ENCODE data around the gene RPS15A.

The RPS15A gene
- total RNA-seq = 172 to 184 reads per million in 2 experiments

GRCh38 chr16:18789850-18790706 lies at the start of gene RPS15A:
TSS of gene RPS15A (minus strand) at chr16:18790334. CDS start at chr16:18789113, 1,221 bp downstream.
- peak; percentile 90 for DNase-seq (ENCODE audit: low read depth)

GRCh38 chr16:18839555-18839954 lies 49.4 kb upstream of the RPS15A start:
- no peak for DNase-seq (ENCODE audit: low read depth)

- no peak for DNase-seq (ENCODE audit: low read depth)
Measured at GRCh38 chr16:18836702-18837101, 46.6 kb upstream of the RPS15A start.

GRCh38 chr16:18834864-18835263 lies 44.7 kb upstream of the RPS15A start:
- no peak for DNase-seq (ENCODE audit: low read depth)

- no peak for DNase-seq (ENCODE audit: low read depth)
Measured at GRCh38 chr16:18833707-18834505, 43.8 kb upstream of the RPS15A start.

GRCh38 chr16:18832613-18833012 lies 42.5 kb upstream of the RPS15A start:
- no peak for DNase-seq (ENCODE audit: low read depth)

- no peak for DNase-seq (ENCODE audit: low read depth)
Measured at GRCh38 chr16:18832006-18832405, 41.9 kb upstream of the RPS15A start.

GRCh38 chr16:18829251-18829650 lies 39.1 kb upstream of the RPS15A start:
- DNase-seq (ENCODE audit: low read depth) = no peak

GRCh38 chr16:18827890-18828289 lies 37.8 kb upstream of the RPS15A start:
- DNase-seq (ENCODE audit: low read depth) = no peak

- no peak for DNase-seq (ENCODE audit: low read depth)
Measured at GRCh38 chr16:18816286-18816685, 26.2 kb upstream of the RPS15A start.

GRCh38 chr16:18811925-18812324 lies 21.8 kb upstream of the RPS15A start:
- no peak for DNase-seq (ENCODE audit: low read depth)

GRCh38 chr16:18809165-18809564 lies 19.0 kb upstream of the RPS15A start:
- no peak for DNase-seq (ENCODE audit: low read depth)

GRCh38 chr16:18805257-18805773 lies 15.2 kb upstream of the RPS15A start:
- DNase-seq (ENCODE audit: low read depth) = no peak

GRCh38 chr16:18804540-18804939 lies 14.4 kb upstream of the RPS15A start:
- no peak for DNase-seq (ENCODE audit: low read depth)

- DNase-seq (ENCODE audit: low read depth) = no peak
Measured at GRCh38 chr16:18803569-18804462, 13.7 kb upstream of the RPS15A start.

GRCh38 chr16:18802767-18803343 lies 12.7 kb upstream of the RPS15A start:
- no peak for DNase-seq (ENCODE audit: low read depth)

- peak; percentile 99 for DNase-seq (ENCODE audit: low read depth)
Measured at GRCh38 chr16:18801145-18801972, 11.2 kb upstream of the RPS15A start, which contains the start of gene ARL6IP1. TSS of gene ARL6IP1 (minus strand) at chr16:18801549. CDS start at chr16:18801466, 83 bp downstream.

GRCh38 chr16:18800775-18801144 lies 10.6 kb upstream of the RPS15A start:
- no peak for DNase-seq (ENCODE audit: low read depth)

- no peak for DNase-seq (ENCODE audit: low read depth)
Measured at GRCh38 chr16:18800293-18800692, 10.2 kb upstream of the RPS15A start.

- no peak for DNase-seq (ENCODE audit: low read depth)
Measured at GRCh38 chr16:18799500-18799899, 9.4 kb upstream of the RPS15A start.
